ENCODE measurements around the gene IRF7.

Gene IRF7

GRCh38 chr11:621838-622237 is 6.1 kb upstream of the IRF7 start:
- TF ChIP-seq CTCF (IDR thresholded peaks at IDR 0.05; ENCODE audit: control extremely low read depth, extremely low read depth, low read depth, missing control alignments) = no peak
- CTCF ChIA-PET = no interaction called here
- POLR2A ChIA-PET = no interaction called here
- no peak for DNase-seq (ENCODE audit: extremely low spot score)

GRCh38 chr11:620935-621814 is 5.4 kb upstream of the IRF7 start:
- no peak for DNase-seq (ENCODE audit: extremely low spot score)
- no peak for TF ChIP-seq CTCF (IDR thresholded peaks at IDR 0.05; ENCODE audit: control extremely low read depth, extremely low read depth, low read depth, missing control alignments)
- POLR2A ChIA-PET = no interaction called here
- CTCF ChIA-PET = no interaction called here

- POLR2A ChIA-PET = no interaction called here
- TF ChIP-seq CTCF (IDR thresholded peaks at IDR 0.05; ENCODE audit: control extremely low read depth, extremely low read depth, low read depth, missing control alignments) = no peak
- CTCF ChIA-PET = no interaction called here
- DNase-seq (ENCODE audit: extremely low spot score) = no peak
These were observed 4.5 kb upstream of the IRF7 start for GRCh38 chr11:620201-620600.

GRCh38 chr11:619628-620050 is 3.9 kb upstream of the IRF7 start:
- TF ChIP-seq CTCF (IDR thresholded peaks at IDR 0.05; ENCODE audit: control extremely low read depth, extremely low read depth, low read depth, missing control alignments) = no peak
- POLR2A ChIA-PET = no interaction called here
- CTCF ChIA-PET = no interaction called here
- no peak for DNase-seq (ENCODE audit: extremely low spot score)

- CTCF ChIA-PET = no interaction called here
- no peak for DNase-seq (ENCODE audit: extremely low spot score)
These were observed 3.3 kb upstream of the IRF7 start for GRCh38 chr11:618856-619627.

More at GRCh38 chr11:618856-619627, 3.3 kb upstream of the IRF7 start:
- POLR2A ChIA-PET = no interaction called here
- TF ChIP-seq CTCF (IDR thresholded peaks at IDR 0.05; ENCODE audit: control extremely low read depth, extremely low read depth, low read depth, missing control alignments) = no peak

All from GM10248 (cell line).